GM19467 (cell line): ENCODE measurements around the gene PYGB.

Experiments
- ATAC-seq: cut with Tn5 transposase; IDR thresholded peaks from one replicate; pipeline ENCODE4 v1.9.1; 2021; ENCODE audit warnings: mild to moderate bottlenecking, moderate library complexity; ENCODE audit not compliant: unreplicated experiment

The PYGB gene

GRCh38 chr20:25293507-25293906 lies 45.6 kb downstream of the PYGB start:
- no peak for ATAC-seq

DNA sequence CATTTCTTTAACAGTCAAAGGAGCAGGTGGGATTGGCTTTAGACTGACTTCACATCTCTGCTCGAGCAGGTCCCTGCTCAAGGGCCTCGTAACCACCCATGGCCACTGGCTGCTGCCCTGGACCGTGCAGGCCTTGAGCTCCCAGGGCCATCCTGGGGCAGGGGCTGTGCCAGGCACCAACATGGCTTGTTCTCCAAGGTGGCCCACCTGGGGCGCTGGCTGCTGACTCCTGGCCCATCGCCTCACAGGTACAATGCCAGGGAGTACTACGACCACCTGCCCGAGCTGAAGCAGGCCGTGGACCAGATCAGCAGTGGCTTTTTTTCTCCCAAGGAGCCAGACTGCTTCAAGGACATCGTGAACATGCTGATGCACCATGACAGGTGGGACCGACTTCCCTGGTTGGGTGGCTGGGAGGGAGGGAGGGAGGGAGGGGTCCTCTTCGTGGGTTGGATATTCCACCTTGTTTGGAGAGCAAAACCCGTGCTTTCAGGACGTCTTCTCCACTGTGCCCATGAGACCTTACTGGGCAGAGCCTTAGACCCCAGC lies 46.1 kb downstream of the PYGB start:
- ATAC-seq = no peak

DNA sequence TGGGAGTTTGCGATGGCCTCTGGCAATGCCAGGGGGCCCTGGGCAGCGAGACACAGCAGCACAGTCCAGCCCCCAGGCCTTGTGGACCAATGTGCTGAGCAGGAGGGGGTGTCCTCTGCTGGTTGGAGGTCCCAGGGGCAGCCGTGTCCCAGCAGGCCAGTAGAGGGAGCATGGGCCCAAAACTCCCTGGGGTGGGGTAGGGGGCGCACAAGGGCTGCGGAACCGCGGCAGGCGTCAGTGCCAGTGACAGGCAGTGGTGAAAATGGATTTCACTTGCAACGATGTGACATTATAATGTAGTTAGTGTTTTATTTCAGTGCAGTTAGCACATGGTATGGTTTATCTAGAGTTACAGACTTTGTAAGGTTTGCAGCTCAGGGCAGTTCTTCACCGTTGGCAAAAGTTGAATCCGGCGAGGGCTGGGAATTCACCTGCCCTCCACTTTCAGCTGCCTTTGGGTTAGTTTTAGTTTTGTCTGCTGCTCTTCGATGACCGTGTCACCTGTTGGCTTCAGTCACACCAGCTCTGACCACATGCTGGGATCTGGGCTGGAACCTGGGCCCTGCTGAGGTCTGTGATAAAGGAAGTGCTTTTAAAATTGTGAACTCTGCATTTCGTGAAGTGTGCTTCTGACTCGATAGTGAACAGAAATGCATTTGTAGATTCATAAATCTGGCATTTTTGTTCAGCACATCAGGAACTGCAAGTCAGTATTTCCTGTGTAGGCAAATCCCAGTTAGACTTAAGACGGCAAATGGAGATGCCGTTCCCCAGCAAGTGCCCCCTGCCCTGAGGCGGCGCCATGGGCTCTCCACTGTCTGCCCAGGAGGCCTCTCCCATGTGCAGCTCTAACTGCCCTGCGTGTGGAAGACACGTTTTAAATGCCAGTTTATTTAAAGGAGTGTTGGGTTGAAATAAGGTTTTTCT lies 46.8 kb downstream of the PYGB start:
- no peak for ATAC-seq

GRCh38 chr20:25295386-25296093 lies 47.7 kb downstream of the PYGB start:
- ATAC-seq = no peak

DNA sequence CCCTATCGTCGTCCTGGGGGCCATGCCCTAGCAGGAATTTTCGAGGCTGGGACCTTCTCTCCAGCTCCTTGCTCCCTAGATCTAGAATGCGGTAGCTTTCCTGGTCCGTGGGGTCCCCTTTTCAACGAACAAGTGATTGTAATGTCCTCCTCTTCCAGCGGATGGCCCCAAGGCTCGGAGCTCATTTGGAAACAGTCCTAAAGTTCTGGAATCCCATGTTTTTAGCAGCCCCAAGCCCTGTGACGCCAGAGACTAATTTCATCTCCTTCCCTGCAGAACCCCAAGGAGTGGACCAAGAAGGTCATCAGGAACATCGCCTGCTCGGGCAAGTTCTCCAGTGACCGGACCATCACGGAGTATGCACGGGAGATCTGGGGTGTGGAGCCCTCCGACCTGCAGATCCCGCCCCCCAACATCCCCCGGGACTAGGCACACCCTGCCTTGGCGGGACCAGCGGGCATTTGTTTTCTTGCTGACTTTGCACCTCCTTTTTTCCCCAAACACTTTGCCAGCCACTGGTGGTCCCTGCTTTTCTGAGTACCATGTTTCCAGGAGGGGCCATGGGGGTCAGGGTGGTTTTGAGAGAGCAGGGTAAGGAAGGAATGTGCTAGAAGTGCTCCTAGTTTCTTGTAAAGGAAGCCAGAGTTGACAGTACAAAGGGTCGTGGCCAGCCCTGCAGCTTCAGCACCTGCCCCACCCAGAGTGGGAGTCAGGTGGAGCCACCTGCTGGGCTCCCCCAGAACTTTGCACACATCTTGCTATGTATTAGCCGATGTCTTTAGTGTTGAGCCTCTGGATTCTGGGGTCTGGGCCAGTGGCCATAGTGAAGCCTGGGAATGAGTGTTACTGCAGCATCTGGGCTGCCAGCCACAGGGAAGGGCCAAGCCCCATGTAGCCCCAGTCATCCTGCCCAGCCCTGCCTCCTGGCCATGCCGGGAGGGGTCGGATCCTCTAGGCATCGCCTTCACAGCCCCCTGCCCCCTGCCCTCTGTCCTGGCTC lies 48.5 kb downstream of the PYGB start:
- ATAC-seq = peak; percentile 31

DNA sequence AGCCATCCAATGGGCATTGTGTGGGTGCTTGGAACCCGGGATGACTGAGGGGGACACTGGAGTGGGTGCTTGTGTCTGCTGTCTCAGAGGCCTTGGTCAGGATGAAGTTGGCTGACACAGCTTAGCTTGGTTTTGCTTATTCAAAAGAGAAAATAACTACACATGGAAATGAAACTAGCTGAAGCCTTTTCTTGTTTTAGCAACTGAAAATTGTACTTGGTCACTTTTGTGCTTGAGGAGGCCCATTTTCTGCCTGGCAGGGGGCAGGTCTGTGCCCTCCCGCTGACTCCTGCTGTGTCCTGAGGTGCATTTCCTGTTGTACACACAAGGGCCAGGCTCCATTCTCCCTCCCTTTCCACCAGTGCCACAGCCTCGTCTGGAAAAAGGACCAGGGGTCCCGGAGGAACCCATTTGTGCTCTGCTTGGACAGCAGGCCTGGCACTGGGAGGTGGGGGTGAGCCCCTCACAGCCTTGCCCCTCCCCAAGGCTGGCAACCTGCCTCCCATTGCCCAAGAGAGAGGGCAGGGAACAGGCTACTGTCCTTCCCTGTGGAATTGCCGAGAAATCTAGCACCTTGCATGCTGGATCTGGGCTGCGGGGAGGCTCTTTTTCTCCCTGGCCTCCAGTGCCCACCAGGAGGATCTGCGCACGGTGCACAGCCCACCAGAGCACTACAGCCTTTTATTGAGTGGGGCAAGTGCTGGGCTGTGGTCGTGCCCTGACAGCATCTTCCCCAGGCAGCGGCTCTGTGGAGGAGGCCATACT lies 49.4 kb downstream of the PYGB start:
- peak; percentile 48 for ATAC-seq

- ATAC-seq = no peak
Observed at GRCh38 chr20:25299806-25300205, 51.9 kb downstream of the PYGB start.

DNA sequence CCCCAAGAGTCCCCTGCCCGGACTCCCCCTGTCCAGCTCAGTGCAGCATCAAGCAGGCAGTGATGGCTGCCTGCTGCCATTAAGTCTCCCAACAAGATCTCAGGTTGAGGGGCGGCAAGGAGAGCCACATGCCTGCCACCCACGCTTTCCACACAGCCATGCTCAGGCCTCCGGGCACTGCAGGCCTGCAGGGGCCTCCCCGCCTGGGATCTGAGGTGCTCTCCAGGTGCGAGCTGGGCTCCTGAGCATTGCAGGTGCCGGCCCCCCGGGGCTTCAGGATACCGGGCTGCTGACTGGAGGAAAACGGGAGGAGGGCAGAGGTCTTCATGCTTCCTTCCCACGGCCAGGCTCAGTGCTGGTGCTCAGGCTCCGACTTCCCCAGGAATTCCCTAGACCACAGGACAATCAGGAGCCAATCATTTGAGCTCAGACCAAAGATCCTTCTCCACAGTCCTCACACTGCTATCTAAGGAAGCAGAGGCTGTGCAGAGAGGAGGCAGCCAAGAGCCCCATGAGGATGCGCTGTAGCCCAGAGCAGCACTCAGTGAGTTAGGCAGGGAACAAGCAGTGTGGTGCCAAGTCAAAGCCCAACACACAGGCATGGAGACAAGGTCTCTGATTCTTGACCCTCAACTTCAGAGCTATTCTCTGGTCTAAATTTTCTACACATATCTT lies 52.7 kb downstream of the PYGB start:
- no peak for ATAC-seq

GRCh38 chr20:25301357-25301920 lies 53.6 kb downstream of the PYGB start:
- no peak for ATAC-seq

DNA sequence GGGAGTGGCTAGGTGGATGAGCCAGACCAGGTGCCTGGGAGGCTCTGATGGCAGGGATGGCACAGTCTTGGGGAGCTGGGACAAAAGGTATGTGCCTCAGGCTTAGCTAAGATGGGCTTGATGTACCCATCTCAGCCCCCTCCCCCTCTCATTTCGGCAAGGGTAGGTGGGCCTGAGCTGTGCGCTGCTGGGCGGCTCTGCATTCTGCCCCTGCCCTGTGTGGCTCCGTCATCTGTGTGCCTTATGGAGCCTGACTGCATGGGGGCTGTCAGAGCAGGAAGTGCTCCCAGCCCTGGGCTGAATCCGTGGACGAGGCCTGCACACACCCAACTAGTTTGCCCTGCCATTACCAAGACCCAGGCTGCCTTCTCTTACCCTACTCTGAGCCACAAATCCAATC lies 54.7 kb downstream of the PYGB start:
- no peak for ATAC-seq

GRCh38 chr20:25303292-25304024 lies 55.6 kb downstream of the PYGB start:
- no peak for ATAC-seq

- no peak for ATAC-seq
Observed at GRCh38 chr20:25304025-25304549, 56.2 kb downstream of the PYGB start.

GRCh38 chr20:25306991-25307903 lies 59.4 kb downstream of the PYGB start:
- ATAC-seq = no peak

GRCh38 chr20:25308083-25308491 lies 60.2 kb downstream of the PYGB start:
- ATAC-seq = no peak

DNA sequence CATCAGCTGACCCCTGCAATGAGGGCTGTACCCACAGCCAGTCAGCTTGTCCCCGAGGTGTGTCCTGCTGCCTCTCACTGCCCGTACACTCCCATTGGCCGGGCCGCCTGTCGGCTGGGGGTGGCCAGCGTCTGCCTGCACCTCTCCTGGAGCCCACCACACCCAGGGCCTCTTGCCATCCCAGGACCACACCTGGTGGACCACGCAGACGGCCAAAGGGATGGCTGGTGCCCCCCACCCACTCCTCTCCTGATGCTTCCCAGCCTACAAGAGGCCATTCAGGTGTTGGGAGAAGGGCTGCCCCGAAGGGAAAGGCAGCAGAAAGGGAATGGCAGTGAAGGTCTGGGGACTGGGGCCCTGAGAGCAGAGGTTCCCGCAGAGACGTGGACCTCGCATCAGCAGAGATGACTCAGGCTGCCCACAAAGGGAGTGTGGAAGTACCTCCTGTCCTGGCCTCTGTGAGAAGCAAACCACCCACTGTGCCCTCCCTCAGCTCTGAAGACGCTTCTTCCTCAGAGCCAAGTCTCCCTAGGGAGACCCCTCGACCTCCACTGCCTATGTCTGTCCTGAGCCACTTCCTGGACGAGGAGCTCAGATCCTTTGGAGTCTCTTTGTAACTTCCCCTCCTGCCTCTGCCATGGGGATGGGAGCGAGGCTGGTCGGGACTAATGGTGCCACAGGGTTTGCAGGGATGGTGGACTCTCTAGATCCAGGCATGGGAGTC lies 60.9 kb downstream of the PYGB start:
- ATAC-seq = no peak
